ENCODE results near the gene MARK1. TPM values are rescaled to one million over a fixed set of nuclear protein-coding genes. Genes with fewer than 3 reads are reported as not detected.

Gene MARK1
- total RNA-seq, 5 donors from 2014 or later (not counting 1 experiment from before 2014, with no cell fraction given), result not detected

GRCh38 chr1:220550811-220551399, 23.0 kb downstream of the MARK1 start:
- Mint-ChIP-seq H3K9me3 (no peaks in the 10 kb centered on the region), H3K4me1 (no peaks in the 10 kb centered on the region), H3K36me3 (no peaks in the 10 kb centered on the region), H3K27ac (no peak overlapping the region), H3K27me3 (peaks cover 10 to 20% of the 10 kb centered on the region in 2 donors), H3K4me3 (no peak overlapping the region)
- WGBS (ENCODE audit: insufficient coverage), result 77% methylated on average over 4 of the region's 6 CpGs
- DNase-seq (no peak), ATAC-seq (replicated peaks in 1 of 4) (no peak)
- ChIA-PET CTCF (interaction anchor here (0.7 to 0.8 kb wide), 2 partner anchors 11 to 1813 kb away, joined by 3 read pairs; no protein-coding TSS in a partner anchor), POLR2A (interaction anchor here in 1 of 2 donors (0.5 kb wide), 1 partner anchor 54 kb away, joined by 3 read pairs; no protein-coding TSS in a partner anchor)
- H3K9me3 ChIP-seq, result no peaks in the 10 kb centered on the region
- no peak overlapping the region for H3K4me3 ChIP-seq (ENCODE audit: control insufficient read depth in 1 of 2, extremely low read depth in 1 of 2, low read length in 1 of 2)
- H3K27ac ChIP-seq (ENCODE audit: low read length), result no peak overlapping the region
- no peaks in the 10 kb centered on the region for H3K36me3 ChIP-seq (ENCODE audit: control insufficient read depth in 2 of 2, extremely low read depth in 1 of 2, insufficient read depth in 1 of 2, low read length in 1 of 2)
- H3K27me3 ChIP-seq (replicated peaks in 1 of 2; ENCODE audit: control insufficient read depth in 2 of 2, extremely low read depth in 1 of 2, insufficient read depth in 2 of 2, low read length in 1 of 2), result no peaks in the 10 kb centered on the region
- no peaks in the 10 kb centered on the region for H3K4me1 ChIP-seq (ENCODE audit: control insufficient read depth in 1 of 2, extremely low read depth in 1 of 2, insufficient read depth in 2 of 2, low read length in 2 of 2)

GRCh38 chr1:220551718-220552117, 23.8 kb downstream of the MARK1 start:
- no peaks in the 10 kb centered on the region for H3K27me3 ChIP-seq (replicated peaks in 1 of 2; ENCODE audit: control insufficient read depth in 2 of 2, extremely low read depth in 1 of 2, insufficient read depth in 2 of 2, low read length in 1 of 2)
- ChIA-PET POLR2A (no interaction called here), CTCF (interaction anchor here in 1 of 2 donors (0.7 kb wide), 1 partner anchor 43 kb away, joined by 3 read pairs; no protein-coding TSS in a partner anchor)
- Mint-ChIP-seq H3K27ac (no peak overlapping the region), H3K4me3 (no peak overlapping the region), H3K36me3 (no peaks in the 10 kb centered on the region), H3K4me1 (no peaks in the 10 kb centered on the region), H3K27me3 (peaks cover 9 to 17% of the 10 kb centered on the region in 2 donors), H3K9me3 (no peaks in the 10 kb centered on the region)
- DNase-seq (no peak), ATAC-seq (replicated peaks in 1 of 4) (no peak)
- no peaks in the 10 kb centered on the region for H3K4me1 ChIP-seq (ENCODE audit: control insufficient read depth in 1 of 2, extremely low read depth in 1 of 2, insufficient read depth in 2 of 2, low read length in 2 of 2)
- H3K27ac ChIP-seq (ENCODE audit: low read length), result no peak overlapping the region
- H3K36me3 ChIP-seq (ENCODE audit: control insufficient read depth in 2 of 2, extremely low read depth in 1 of 2, insufficient read depth in 1 of 2, low read length in 1 of 2), result no peaks in the 10 kb centered on the region
- no peak overlapping the region for H3K4me3 ChIP-seq (ENCODE audit: control insufficient read depth in 1 of 2, extremely low read depth in 1 of 2, low read length in 1 of 2)
- WGBS (ENCODE audit: insufficient coverage), result 90% methylated on average over 2 of the region's 2 CpGs
- no peaks in the 10 kb centered on the region for H3K9me3 ChIP-seq

GRCh38 chr1:220552672-220553260, 24.8 kb downstream of the MARK1 start:
- DNase-seq, result no peak
- ATAC-seq (replicated peaks in 1 of 4), result no peak
- Histone ChIP-seq H3K9me3 (no peaks in the 10 kb centered on the region), H3K27me3 (replicated peaks in 1 of 2; ENCODE audit: control insufficient read depth in 2 of 2, extremely low read depth in 1 of 2, insufficient read depth in 2 of 2, low read length in 1 of 2) (no peaks in the 10 kb centered on the region), H3K4me1 (ENCODE audit: control insufficient read depth in 1 of 2, extremely low read depth in 1 of 2, insufficient read depth in 2 of 2, low read length in 2 of 2) (no peaks in the 10 kb centered on the region), H3K36me3 (ENCODE audit: control insufficient read depth in 2 of 2, extremely low read depth in 1 of 2, insufficient read depth in 1 of 2, low read length in 1 of 2) (no peaks in the 10 kb centered on the region), H3K4me3 (ENCODE audit: control insufficient read depth in 1 of 2, extremely low read depth in 1 of 2, low read length in 1 of 2) (no peak overlapping the region), H3K27ac (ENCODE audit: low read length) (no peak overlapping the region)
- Mint-ChIP-seq H3K27ac (no peak overlapping the region), H3K9me3 (no peaks in the 10 kb centered on the region), H3K4me3 (no peak overlapping the region), H3K4me1 (no peaks in the 10 kb centered on the region), H3K36me3 (no peaks in the 10 kb centered on the region), H3K27me3 (peaks cover 8 to 14% of the 10 kb centered on the region in 2 donors)
- CTCF ChIA-PET, result interaction anchor here in 1 of 2 donors (0.6 kb wide), 1 partner anchor 44 kb away, joined by 3 read pairs; no protein-coding TSS in a partner anchor
- POLR2A ChIA-PET, result no interaction called here
- WGBS (ENCODE audit: insufficient coverage), result no CpG with 5 or more reads among the region's 1 CpG

- ATAC-seq (replicated peaks in 1 of 4) (no peak), DNase-seq (no peak)
- Histone ChIP-seq H3K4me3 (ENCODE audit: control insufficient read depth in 1 of 2, extremely low read depth in 1 of 2, low read length in 1 of 2) (no peak overlapping the region), H3K27me3 (replicated peaks in 1 of 2; ENCODE audit: control insufficient read depth in 2 of 2, extremely low read depth in 1 of 2, insufficient read depth in 2 of 2, low read length in 1 of 2) (no peaks in the 10 kb centered on the region), H3K27ac (ENCODE audit: low read length) (no peak overlapping the region), H3K36me3 (ENCODE audit: control insufficient read depth in 2 of 2, extremely low read depth in 1 of 2, insufficient read depth in 1 of 2, low read length in 1 of 2) (no peaks in the 10 kb centered on the region), H3K9me3 (no peaks in the 10 kb centered on the region), H3K4me1 (ENCODE audit: control insufficient read depth in 1 of 2, extremely low read depth in 1 of 2, insufficient read depth in 2 of 2, low read length in 2 of 2) (no peaks in the 10 kb centered on the region)
- H3K36me3 Mint-ChIP-seq, result no peaks in the 10 kb centered on the region
- no peaks in the 10 kb centered on the region for H3K9me3 Mint-ChIP-seq
- ChIA-PET POLR2A (no interaction called here), CTCF (no interaction called here)
- peaks cover 3 to 12% of the 10 kb centered on the region in 2 donors for H3K27me3 Mint-ChIP-seq
- H3K27ac Mint-ChIP-seq, result no peak overlapping the region
- H3K4me1 Mint-ChIP-seq, result no peaks in the 10 kb centered on the region
- H3K4me3 Mint-ChIP-seq, result no peak overlapping the region
These were observed 28.7 kb downstream of the MARK1 start for GRCh38 chr1:220556641-220557040.

- no CpG with 5 or more reads among the region's 1 CpG for WGBS (ENCODE audit: insufficient coverage)
- ChIA-PET POLR2A (no interaction called here), CTCF (no interaction called here)
- no peaks in the 10 kb centered on the region for H3K36me3 Mint-ChIP-seq
- H3K4me3 Mint-ChIP-seq, result no peak overlapping the region
- Histone ChIP-seq H3K4me1 (ENCODE audit: control insufficient read depth in 1 of 2, extremely low read depth in 1 of 2, insufficient read depth in 2 of 2, low read length in 2 of 2) (no peaks in the 10 kb centered on the region), H3K27ac (ENCODE audit: low read length) (no peak overlapping the region), H3K4me3 (ENCODE audit: control insufficient read depth in 1 of 2, extremely low read depth in 1 of 2, low read length in 1 of 2) (no peak overlapping the region), H3K36me3 (ENCODE audit: control insufficient read depth in 2 of 2, extremely low read depth in 1 of 2, insufficient read depth in 1 of 2, low read length in 1 of 2) (no peaks in the 10 kb centered on the region), H3K27me3 (replicated peaks in 1 of 2; ENCODE audit: control insufficient read depth in 2 of 2, extremely low read depth in 1 of 2, insufficient read depth in 2 of 2, low read length in 1 of 2) (no peaks in the 10 kb centered on the region), H3K9me3 (no peaks in the 10 kb centered on the region)
- H3K9me3 Mint-ChIP-seq, result no peaks in the 10 kb centered on the region
- no peaks in the 10 kb centered on the region for H3K4me1 Mint-ChIP-seq
- H3K27me3 Mint-ChIP-seq, result peaks cover 4 to 8% of the 10 kb centered on the region in 2 donors
- ATAC-seq (replicated peaks in 1 of 4) (no peak), DNase-seq (no peak)
- no peak overlapping the region for H3K27ac Mint-ChIP-seq
These were observed 35.6 kb downstream of the MARK1 start for GRCh38 chr1:220563564-220563963.

GRCh38 chr1:220564216-220564615, 36.3 kb downstream of the MARK1 start:
- Histone ChIP-seq H3K27me3 (replicated peaks in 1 of 2; ENCODE audit: control insufficient read depth in 2 of 2, extremely low read depth in 1 of 2, insufficient read depth in 2 of 2, low read length in 1 of 2) (no peaks in the 10 kb centered on the region), H3K27ac (ENCODE audit: low read length) (no peak overlapping the region), H3K4me3 (ENCODE audit: control insufficient read depth in 1 of 2, extremely low read depth in 1 of 2, low read length in 1 of 2) (no peak overlapping the region), H3K4me1 (ENCODE audit: control insufficient read depth in 1 of 2, extremely low read depth in 1 of 2, insufficient read depth in 2 of 2, low read length in 2 of 2) (no peaks in the 10 kb centered on the region), H3K9me3 (no peaks in the 10 kb centered on the region), H3K36me3 (ENCODE audit: control insufficient read depth in 2 of 2, extremely low read depth in 1 of 2, insufficient read depth in 1 of 2, low read length in 1 of 2) (no peaks in the 10 kb centered on the region)
- DNase-seq (no peak), ATAC-seq (replicated peaks in 1 of 4) (no peak)
- Mint-ChIP-seq H3K27me3 (peaks cover 4 to 8% of the 10 kb centered on the region in 2 donors), H3K36me3 (no peaks in the 10 kb centered on the region), H3K4me3 (no peak overlapping the region), H3K4me1 (no peaks in the 10 kb centered on the region), H3K9me3 (no peaks in the 10 kb centered on the region), H3K27ac (no peak overlapping the region)
- WGBS (ENCODE audit: insufficient coverage), result no CpG with 5 or more reads among the region's 3 CpGs
- ChIA-PET POLR2A (no interaction called here), CTCF (no interaction called here)

Data from T-cell (primary cell).